Measurements from ENCODE around the gene SPRY2.

GRCh38 chr13:80336776-80337287, 4.1 kb downstream of the SPRY2 start:
- TF ChIP-seq CTCF (conservative IDR thresholded peaks at IDR 0.05; ENCODE audit: low read depth, low read length) (no peak), EZH2 (IDR thresholded peaks at IDR 0.05; ENCODE audit: low read length, unreplicated experiment) (no peak)

All from PC-3 (cell line).